ENCODE data around the gene CAST. TPM values are rescaled to one million over a fixed set of nuclear protein-coding genes. Genes with fewer than 3 reads are reported as not detected.

CAST gene
- total RNA-seq, 1 donor from 2014 or later = 287 TPM

DNA sequence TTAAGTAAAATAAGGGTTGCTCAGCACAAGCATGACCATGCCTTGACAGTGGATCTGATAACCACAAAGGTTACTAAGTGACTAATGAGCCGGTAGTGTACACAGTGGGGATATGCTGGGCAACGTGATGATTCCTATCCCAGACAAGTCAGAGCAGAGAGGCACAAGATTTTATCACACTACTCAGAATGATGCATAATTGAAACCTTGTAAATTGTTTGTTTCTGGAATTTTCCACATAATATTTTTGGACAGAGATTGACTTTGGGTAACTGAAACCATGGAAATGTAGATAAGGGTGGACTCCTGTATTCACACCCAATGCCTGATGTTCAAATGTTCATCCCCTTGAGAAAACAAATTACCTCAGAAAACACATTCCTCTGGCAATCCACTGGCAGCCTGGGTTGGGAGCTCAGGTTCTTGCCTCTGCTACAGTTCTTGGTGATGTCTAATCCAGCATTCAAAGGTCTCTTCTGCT lies 161.8 kb downstream of the CAST start:
- no peak overlapping the region for H3K4me3 ChIP-seq (ENCODE audit: insufficient read depth, low read depth, low read length)
- peaks cover 12% of the 10 kb centered on the region for H3K4me1 ChIP-seq (ENCODE audit: insufficient read depth, low read length)
- DNase-seq (ENCODE audit: low read depth) = peak; percentile 89
- H3K4me1 Mint-ChIP-seq (ENCODE audit: low read depth, unreplicated experiment) = peaks cover 19% of the 10 kb centered on the region
- peak overlapping the region; percentile 37 for H3K27ac Mint-ChIP-seq (ENCODE audit: unreplicated experiment)
- TF ChIP-seq EZH2 (IDR thresholded peaks at IDR 0.05; ENCODE audit: insufficient read depth, low read length) = no peak
- TF ChIP-seq, protein P1, sequence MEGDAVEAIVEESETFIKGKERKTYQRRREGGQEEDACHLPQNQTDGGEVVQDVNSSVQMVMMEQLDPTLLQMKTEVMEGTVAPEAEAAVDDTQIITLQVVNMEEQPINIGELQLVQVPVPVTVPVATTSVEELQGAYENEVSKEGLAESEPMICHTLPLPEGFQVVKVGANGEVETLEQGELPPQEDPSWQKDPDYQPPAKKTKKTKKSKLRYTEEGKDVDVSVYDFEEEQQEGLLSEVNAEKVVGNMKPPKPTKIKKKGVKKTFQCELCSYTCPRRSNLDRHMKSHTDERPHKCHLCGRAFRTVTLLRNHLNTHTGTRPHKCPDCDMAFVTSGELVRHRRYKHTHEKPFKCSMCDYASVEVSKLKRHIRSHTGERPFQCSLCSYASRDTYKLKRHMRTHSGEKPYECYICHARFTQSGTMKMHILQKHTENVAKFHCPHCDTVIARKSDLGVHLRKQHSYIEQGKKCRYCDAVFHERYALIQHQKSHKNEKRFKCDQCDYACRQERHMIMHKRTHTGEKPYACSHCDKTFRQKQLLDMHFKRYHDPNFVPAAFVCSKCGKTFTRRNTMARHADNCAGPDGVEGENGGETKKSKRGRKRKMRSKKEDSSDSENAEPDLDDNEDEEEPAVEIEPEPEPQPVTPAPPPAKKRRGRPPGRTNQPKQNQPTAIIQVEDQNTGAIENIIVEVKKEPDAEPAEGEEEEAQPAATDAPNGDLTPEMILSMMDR (IDR thresholded peaks at IDR 0.05; ENCODE audit: insufficient read depth, low read depth, low read length) = no peak
- no peaks in the 10 kb centered on the region for H4K20me1 ChIP-seq (ENCODE audit: insufficient read depth, low read length)
- no peaks in the 10 kb centered on the region for H3K27me3 Mint-ChIP-seq (ENCODE audit: low read depth, unreplicated experiment)
- H3K36me3 ChIP-seq (ENCODE audit: insufficient read depth, low read length) = no peaks in the 10 kb centered on the region
- H3K9ac ChIP-seq (ENCODE audit: low read length) = peak overlapping the region; percentile 44
- H3K27ac ChIP-seq (ENCODE audit: low read depth, low read length) = peak overlapping the region; percentile 55
- H3K9me3 Mint-ChIP-seq (ENCODE audit: unreplicated experiment) = no peaks in the 10 kb centered on the region
- peak; percentile 73 for FAIRE-seq
- peak overlapping the region; percentile 45 for H3K4me2 ChIP-seq (ENCODE audit: low read length)
- no peaks in the 10 kb centered on the region for H3K27me3 ChIP-seq (ENCODE audit: insufficient read depth, low read length)
- no peaks in the 10 kb centered on the region for H3K9me3 ChIP-seq (ENCODE audit: insufficient read depth, low read depth, low read length)
- H3K79me2 ChIP-seq (ENCODE audit: insufficient read depth, low read length) = no peaks in the 10 kb centered on the region
- no peak overlapping the region for H2AFZ ChIP-seq (ENCODE audit: low read depth, low read length)
- no peak overlapping the region for H3K4me3 Mint-ChIP-seq (ENCODE audit: unreplicated experiment)
- H3K36me3 Mint-ChIP-seq (ENCODE audit: low read depth, unreplicated experiment) = no peaks in the 10 kb centered on the region

Other genes with a start within 250 kb of the CAST start
- 0.18 and 0.48 TPM in 2 replicates for gene PCSK1, start 229.1 kb upstream of the CAST start, total RNA-seq
- gene ERAP1, start 145.6 kb downstream of the CAST start, total RNA-seq = 62.2 and 72.9 TPM in 2 replicates
- gene ERAP2, start 214.1 kb downstream of the CAST start, total RNA-seq = 2.3 and 2.5 TPM in 2 replicates

Measured in astrocyte (in vitro differentiated cells and primary cell).